ENCODE results near the gene TOPORS. TPM values are rescaled to one million over a fixed set of nuclear protein-coding genes. Genes with fewer than 3 reads are reported as not detected.
A peak's percentile ranks its signal among the peaks of the same experiment; 100 is the strongest.
"Not testable (repeated sequence)": the region's sequence is repeated elsewhere in the genome, so short reads cannot be mapped to it uniquely, and the experiment has no call there.

The TOPORS gene
- 8.8 TPM for total RNA-seq

GRCh38 chr9:32552172-32552872, at the start of gene TOPORS, which contains the start of gene SMIM27:
TOPORS (minus strand) TSS chr9:32552586; CDS start chr9:32552436, 150 bp downstream.
SMIM27 (plus strand) TSS chr9:32552327; CDS start chr9:32552435, 108 bp downstream.
- peak; percentile 94 for ATAC-seq

- ATAC-seq, result not testable (repeated sequence)
Measured at GRCh38 chr9:32599021-32599420, 46.6 kb upstream of the TOPORS start.

DNA sequence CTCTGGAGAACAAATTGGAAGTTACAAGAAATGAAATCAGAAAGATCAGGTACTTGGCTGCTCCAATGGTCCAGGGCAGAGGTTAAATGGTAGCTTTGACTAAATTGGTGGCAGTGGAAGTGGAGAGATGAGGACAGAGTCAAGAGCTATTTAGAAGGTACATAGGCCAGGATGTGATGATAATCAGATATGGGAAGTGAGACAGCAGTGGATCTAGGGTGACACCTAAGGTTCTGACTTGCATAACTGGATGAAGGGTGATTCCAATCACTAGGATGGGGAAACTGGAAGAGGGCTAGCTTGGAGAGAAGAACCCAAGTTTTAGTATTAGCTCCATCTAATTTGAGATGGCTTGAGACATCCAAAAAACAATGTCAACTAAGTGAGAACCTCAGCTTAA, 44.5 kb upstream of the TOPORS start:
- no peak for ATAC-seq

DNA sequence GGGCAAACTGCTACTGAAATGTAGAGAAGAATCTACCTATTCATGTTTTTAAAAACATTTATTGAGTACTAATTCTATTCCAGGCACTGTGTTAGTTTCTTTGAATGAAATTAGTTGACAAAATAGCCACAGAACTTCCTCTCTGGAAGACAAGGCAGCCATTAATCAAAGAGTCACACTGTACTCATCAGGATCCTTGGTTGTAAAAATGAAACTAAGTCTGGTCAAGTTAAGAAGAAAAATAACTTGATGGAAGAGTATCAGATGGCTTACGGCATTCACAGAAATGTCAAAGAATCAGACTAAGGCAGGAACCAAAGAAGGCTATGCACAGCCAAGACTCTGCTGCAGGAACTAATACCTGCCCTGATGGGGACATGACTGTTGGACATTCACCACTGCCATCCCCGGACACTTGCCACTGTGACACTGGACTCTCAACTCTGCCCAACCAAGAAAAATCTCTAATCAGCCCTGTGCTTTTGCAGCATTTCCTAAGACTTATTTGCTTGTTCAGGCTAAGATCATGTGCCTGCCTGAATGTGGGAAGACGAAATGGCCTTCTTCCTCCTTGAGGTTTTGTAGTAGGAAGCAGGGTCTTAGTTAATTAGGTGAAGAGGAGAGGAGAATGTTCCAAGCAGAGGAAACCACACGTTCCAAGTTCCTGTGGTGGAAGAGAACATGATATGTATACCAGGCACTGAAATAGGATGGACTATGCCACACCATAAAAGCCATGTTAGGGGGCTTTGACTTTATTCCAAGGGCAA, 43.9 kb upstream of the TOPORS start:
- no peak for ATAC-seq

- ATAC-seq, result peak; percentile 56
Measured at GRCh38 chr9:32590898-32591297, 38.5 kb upstream of the TOPORS start.

DNA sequence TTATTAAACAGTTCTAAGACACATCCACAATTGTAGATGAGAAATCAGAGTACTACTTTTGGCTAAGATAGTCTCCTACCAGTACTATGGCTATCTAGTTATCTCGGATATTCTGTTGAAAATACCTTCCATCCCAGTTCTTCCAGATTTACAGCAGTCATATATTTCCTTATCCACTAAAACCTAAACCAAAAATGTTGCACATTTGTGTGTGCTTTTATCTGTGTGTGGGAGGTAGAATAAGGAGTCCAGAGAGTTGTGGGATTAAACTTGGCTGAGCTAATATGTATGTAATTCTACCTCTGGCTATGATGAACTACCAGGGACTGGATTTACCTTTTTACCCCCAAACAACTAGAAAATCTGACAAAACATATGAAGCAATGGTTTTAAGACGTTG, 38.1 kb upstream of the TOPORS start:
- ATAC-seq, result no peak

DNA sequence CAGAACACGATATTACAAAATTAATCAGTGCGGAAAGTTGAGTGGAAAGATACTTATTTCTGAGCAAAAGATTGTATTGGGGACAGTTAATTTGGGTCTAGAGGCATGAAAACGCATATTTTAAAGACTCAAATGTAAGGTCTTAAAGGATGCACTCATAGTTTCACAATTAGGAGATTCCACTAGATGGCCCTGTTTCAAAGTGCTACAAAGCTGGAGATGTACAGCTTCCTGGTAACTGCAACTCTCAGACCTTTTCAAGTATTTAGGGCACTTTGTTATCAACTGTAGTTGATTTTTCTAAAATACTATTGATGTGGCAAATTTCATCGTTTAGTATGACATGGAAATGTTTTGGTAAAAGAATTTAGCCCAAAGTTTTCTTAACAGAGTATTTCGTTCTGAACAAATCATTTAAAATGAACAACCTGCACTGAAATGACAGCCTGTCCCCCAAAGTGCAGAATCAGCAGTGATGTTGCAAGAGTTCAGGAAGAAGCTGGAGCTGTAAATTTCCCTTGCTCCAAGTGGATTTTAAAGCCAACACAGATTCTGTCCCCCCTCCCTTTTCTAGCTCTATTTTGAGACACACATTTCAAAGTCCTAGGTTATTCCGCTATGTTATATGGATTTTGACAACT, 36.8 kb upstream of the TOPORS start:
- ATAC-seq, result peak; percentile 64

- ATAC-seq, result no peak
Measured at GRCh38 chr9:32587901-32588300, 35.5 kb upstream of the TOPORS start.

DNA sequence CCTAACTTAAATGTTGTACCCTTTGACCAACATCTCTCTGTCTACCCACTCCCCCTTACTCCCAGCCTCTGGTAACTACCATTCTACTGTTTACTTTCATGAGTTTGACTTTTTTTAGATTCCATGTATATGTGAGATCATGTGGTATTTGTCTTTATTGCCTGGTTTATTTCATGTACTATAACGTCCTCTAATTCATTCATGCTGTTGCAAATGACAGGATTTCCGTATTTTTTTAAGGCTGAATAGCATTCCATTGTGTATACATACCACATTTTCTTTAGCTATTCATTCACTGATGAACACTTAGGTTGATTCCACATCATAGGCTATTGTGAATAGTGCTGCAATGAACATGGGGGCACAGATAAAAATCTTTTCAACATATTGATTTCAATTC, 32.4 kb upstream of the TOPORS start:
- ATAC-seq, result no peak

DNA sequence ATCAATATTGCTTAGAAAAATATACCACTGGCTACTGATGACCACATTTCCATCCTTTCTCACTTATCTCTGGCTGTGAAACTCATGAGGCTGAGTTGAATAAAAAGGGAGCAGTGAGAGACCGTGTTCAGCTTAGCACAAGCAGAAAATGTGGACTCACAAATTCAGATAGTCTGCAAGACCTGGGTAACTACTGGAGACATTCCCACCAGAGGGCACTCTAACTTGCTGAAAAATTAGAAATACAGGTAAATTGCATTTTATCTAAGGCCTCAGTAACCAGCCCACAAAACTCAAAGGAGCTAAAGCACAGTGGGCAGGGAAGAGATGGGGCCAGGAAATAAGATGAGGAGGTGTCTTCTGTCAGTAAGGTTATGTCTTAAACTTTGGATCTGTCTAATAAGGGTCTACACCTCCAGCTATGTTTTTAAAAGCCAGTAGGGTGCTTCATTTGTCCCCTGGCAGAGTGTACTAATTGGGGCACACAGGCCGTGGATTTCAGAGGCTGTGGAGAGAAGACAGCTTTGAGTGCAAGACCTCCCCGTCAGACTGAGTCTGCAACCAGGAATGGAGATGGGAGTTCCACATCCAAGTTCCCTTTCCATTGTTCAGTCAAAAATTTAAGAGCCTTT, 29.2 kb upstream of the TOPORS start:
- ATAC-seq, result no peak

GRCh38 chr9:32580631-32581300, 28.4 kb upstream of the TOPORS start:
- no peak for ATAC-seq

GRCh38 chr9:32579706-32580331, 27.4 kb upstream of the TOPORS start:
- peak; percentile 42 for ATAC-seq

DNA sequence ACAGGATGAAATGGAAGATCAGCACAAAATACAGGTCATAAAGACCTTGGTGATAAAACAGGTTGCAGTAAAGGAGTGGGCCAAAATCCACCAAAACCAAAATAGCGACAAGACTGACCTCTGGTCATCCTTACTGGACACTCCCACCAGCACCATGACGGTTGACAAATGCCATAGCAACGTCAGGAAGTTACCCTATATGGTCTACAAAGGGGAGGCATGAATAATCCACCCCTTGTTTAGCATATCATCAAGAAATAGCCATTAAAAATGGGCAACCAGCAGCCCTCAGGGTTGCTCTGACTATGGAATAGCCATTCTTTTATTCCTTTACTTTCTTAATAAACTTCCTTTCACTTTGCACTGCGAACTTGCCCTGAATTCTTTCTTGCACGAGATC, 26.6 kb upstream of the TOPORS start:
- no peak for ATAC-seq

GRCh38 chr9:32577316-32577715, 24.9 kb upstream of the TOPORS start:
- no peak for ATAC-seq

DNA sequence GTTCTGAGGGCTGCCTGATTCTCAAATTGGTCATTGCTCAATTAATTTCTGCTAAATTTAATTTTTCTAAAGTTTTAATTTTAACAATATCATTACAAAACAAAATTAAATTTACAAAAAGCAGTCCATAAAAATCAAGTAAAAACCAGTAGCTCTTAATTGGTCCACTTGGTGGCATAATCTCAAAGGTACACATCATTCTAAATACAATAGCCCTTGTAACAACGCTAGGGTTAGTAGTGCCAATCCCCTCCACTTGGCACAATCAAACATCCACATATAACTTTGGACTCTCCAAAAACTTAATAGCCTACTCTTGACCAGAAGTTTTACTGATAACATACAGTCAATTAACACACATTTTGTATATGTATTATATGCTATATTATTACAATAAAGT, 22.5 kb upstream of the TOPORS start:
- ATAC-seq, result no peak

DNA sequence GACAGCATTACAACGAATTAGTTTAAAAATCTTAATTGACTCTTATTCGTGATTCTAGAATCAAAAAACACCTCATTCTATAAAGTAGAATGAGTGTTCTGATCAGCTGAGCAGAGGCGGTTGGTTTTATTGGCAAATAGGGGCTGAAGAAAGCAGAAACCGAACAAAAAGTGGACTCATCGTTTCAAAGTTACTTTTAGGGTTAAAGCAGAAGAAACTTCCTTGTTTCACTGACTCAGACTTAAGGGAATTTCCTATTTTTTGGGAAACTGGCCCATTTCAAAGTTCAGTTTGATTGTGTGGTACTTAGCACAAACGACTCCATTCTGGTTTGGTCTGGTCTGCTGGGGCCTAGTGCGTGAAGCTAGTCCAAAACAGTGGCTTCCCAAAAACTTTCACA, 21.4 kb upstream of the TOPORS start:
- ATAC-seq, result no peak

GRCh38 chr9:32572900-32573523, 20.6 kb upstream of the TOPORS start, which contains the start of gene NDUFB6:
NDUFB6 (minus strand) TSS chr9:32573159; CDS start chr9:32573060, 99 bp downstream.
- peak; percentile 97 for ATAC-seq

GRCh38 chr9:32571969-32572899, 19.8 kb upstream of the TOPORS start:
- ATAC-seq, result peak; percentile 92

DNA sequence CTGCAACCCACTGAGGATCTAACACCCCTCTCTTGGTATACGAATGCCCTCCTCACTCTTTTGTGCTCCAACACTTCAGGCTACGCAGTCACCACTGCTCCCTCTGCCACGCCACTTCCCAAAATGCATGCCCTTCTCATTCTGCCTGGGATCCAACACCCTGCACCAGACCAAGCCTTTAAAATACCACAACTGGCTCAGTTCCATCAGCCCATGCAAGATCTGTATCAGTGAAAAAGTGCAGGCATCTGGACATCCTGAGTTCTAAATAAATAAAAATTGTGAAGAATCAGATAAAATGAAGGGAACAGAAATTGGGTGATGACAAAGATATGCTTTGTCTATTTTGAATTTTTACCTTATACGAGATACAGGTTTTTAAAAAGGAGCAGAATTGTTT, 17.9 kb upstream of the TOPORS start:
- ATAC-seq, result no peak

GRCh38 chr9:32566770-32567169, 14.4 kb upstream of the TOPORS start:
- no peak for ATAC-seq
